CD4-positive, CD25-positive, alpha-beta regulatory T cell (primary cell): ENCODE results near the gene MN1. TPM values are rescaled to one million over a fixed set of nuclear protein-coding genes. Genes with fewer than 3 reads are reported as not detected.
A peak's percentile ranks its signal among the peaks of the same experiment; 100 is the strongest.

ENCODE experiments used
- ATAC-seq, 2 donors: fragments of 150-1000 bp; cut with Tn5 transposase; one replicate each; pipeline ENCODE4 v1.10.0; 2021; ENCODE audit warnings: low read depth in 2 of 2, moderate number of reproducible peaks in 2 of 2, moderate library complexity in 1 of 2
- DNase-seq, 3 donors: peaks; one replicate each; pipeline versions ENCODE4 v3.0.0 to v3.0.0-alpha.2; 2012 to 2022; ENCODE audit warnings: mixed read lengths in 1 of 3
- H3K27ac ChIP-seq: one replicate; pipeline ENCODE4 v1.7.0; 2013; ENCODE audit warnings: mild to moderate bottlenecking, low read length; ENCODE audit not compliant: insufficient read depth, poor library complexity, severe bottlenecking
- H3K27me3 ChIP-seq: one replicate; pipeline ENCODE4 v1.7.0; 2013; ENCODE audit warnings: low read length; ENCODE audit not compliant: control insufficient read depth, insufficient read depth
- H3K36me3 ChIP-seq: one replicate; pipeline ENCODE4 v1.7.0; 2013; ENCODE audit warnings: mild to moderate bottlenecking, low read length, moderate library complexity; ENCODE audit not compliant: control insufficient read depth, insufficient read depth
- H3K4me1 ChIP-seq: 2 replicates; pipeline ENCODE4 v1.7.0; 2013; ENCODE audit warnings: mild to moderate bottlenecking, low read length; ENCODE audit not compliant: insufficient read depth, control insufficient read depth, poor library complexity, severe bottlenecking
- H3K4me3 ChIP-seq: one replicate; pipeline ENCODE4 v1.7.0; 2013; ENCODE audit warnings: low read depth, mild to moderate bottlenecking, low read length, moderate library complexity
- H3K9me3 ChIP-seq, 2 experiments: 1 replicate in 1 of 2; 2 replicates in 1 of 2; pipeline ENCODE4 v1.7.0; 2013; ENCODE audit warnings: low read length in 2 of 2, mild to moderate bottlenecking in 1 of 2, moderate library complexity in 1 of 2; ENCODE audit not compliant: control insufficient read depth in 2 of 2
- H3K27ac Mint-ChIP-seq, 3 donors: one replicate each; pipeline ENCODE4 v1.8.0; 2020 to 2022; ENCODE audit warnings: mild to moderate bottlenecking in 3 of 3, mixed read lengths in 3 of 3, moderate library complexity in 2 of 3
- H3K27me3 Mint-ChIP-seq: one replicate; pipeline ENCODE4 v1.8.0; 2022; ENCODE audit warnings: mild to moderate bottlenecking, mixed read lengths
- H3K36me3 Mint-ChIP-seq: one replicate; pipeline ENCODE4 v1.8.0; 2020; ENCODE audit warnings: mixed read lengths
- H3K4me1 Mint-ChIP-seq, 4 donors: one replicate each; pipeline ENCODE4 v1.8.0; 2020 to 2022; ENCODE audit warnings: mixed read lengths in 4 of 4, mild to moderate bottlenecking in 1 of 4
- H3K4me3 Mint-ChIP-seq, 4 donors: one replicate each; pipeline ENCODE4 v1.8.0; 2020 to 2022; ENCODE audit warnings: mild to moderate bottlenecking in 4 of 4, mixed read lengths in 4 of 4, moderate library complexity in 3 of 4
- H3K9me3 Mint-ChIP-seq, 7 donors: one replicate each; pipeline ENCODE4 v1.8.0; 2020 to 2022; ENCODE audit warnings: mixed read lengths in 7 of 7, mild to moderate bottlenecking in 3 of 7, moderate library complexity in 2 of 7
- polyA plus RNA-seq, 4 donors: library from polyadenylated mRNA; unstranded; fragments of 300-500 nt; fragmentation: Illumina TruSeq; gene quantifications; one replicate each; pipeline ENCODE4 v1.2.3, GENCODE V29; 2021
- total RNA-seq: library from RNA; stranded (reverse); gene quantifications from one replicate; pipeline ENCODE4 v1.2.3, GENCODE V29; 2022

Gene MN1
- total and polyA plus RNA-seq, 5 donors from 2014 or later: 0.07 to 0.39 TPM; not detected in 3

GRCh38 chr22:27709919-27710675 lies 91.5 kb downstream of the MN1 start:
- peaks cover 0 to 6% (median 2%) of the 10 kb centered on the region in 7 donors for H3K9me3 Mint-ChIP-seq
- no peak for ATAC-seq
- H3K4me1 ChIP-seq: no peaks in the 10 kb centered on the region

GRCh38 chr22:27706489-27706888 lies 95.1 kb downstream of the MN1 start:
- DNase-seq (no peak), ATAC-seq (no peak)
- no peaks in the 10 kb centered on the region for H3K4me1 Mint-ChIP-seq
- Histone ChIP-seq H3K27ac (no peak overlapping the region), H3K9me3 (no peaks in the 10 kb centered on the region), H3K4me3 (no peak overlapping the region), H3K27me3 (peaks cover 4% of the 10 kb centered on the region), H3K36me3 (no peaks in the 10 kb centered on the region), H3K4me1 (no peaks in the 10 kb centered on the region)
- H3K27me3 Mint-ChIP-seq: no peaks in the 10 kb centered on the region
- no peak overlapping the region for H3K4me3 Mint-ChIP-seq
- no peaks in the 10 kb centered on the region for H3K36me3 Mint-ChIP-seq
- H3K9me3 Mint-ChIP-seq: peaks cover 0 to 6% (median 2%) of the 10 kb centered on the region in 7 donors
- H3K27ac Mint-ChIP-seq: peak overlapping the region in 1 of 3 donors; percentile 0

More at GRCh38 chr22:27709919-27710675, 91.5 kb downstream of the MN1 start:
- H3K36me3 ChIP-seq: no peaks in the 10 kb centered on the region
- Mint-ChIP-seq H3K27ac (no peak overlapping the region), H3K27me3 (peaks cover 4% of the 10 kb centered on the region), H3K4me3 (peak overlapping the region in 1 of 4 donors; percentile 0), H3K4me1 (no peaks in the 10 kb centered on the region), H3K36me3 (no peaks in the 10 kb centered on the region)
- DNase-seq: no peak
- no peak overlapping the region for H3K27ac ChIP-seq
- no peaks in the 10 kb centered on the region for H3K9me3 ChIP-seq
- no peak overlapping the region for H3K4me3 ChIP-seq
- H3K27me3 ChIP-seq: peaks cover 6% of the 10 kb centered on the region

- H3K9me3 ChIP-seq: no peaks in the 10 kb centered on the region
- ATAC-seq: no peak
- Mint-ChIP-seq H3K36me3 (no peaks in the 10 kb centered on the region), H3K4me3 (no peak overlapping the region), H3K27me3 (no peaks in the 10 kb centered on the region), H3K9me3 (peaks cover 0 to 5% (median 2%) of the 10 kb centered on the region in 7 donors), H3K4me1 (no peaks in the 10 kb centered on the region), H3K27ac (no peak overlapping the region)
- no peaks in the 10 kb centered on the region for H3K36me3 ChIP-seq
- H3K4me3 ChIP-seq: no peak overlapping the region
- H3K27me3 ChIP-seq: peaks cover 4% of the 10 kb centered on the region
- no peak overlapping the region for H3K27ac ChIP-seq
- no peaks in the 10 kb centered on the region for H3K4me1 ChIP-seq
- DNase-seq: no peak
Observed at GRCh38 chr22:27705408-27706080, 96.0 kb downstream of the MN1 start.

- Histone ChIP-seq H3K36me3 (no peaks in the 10 kb centered on the region), H3K4me1 (no peaks in the 10 kb centered on the region), H3K9me3 (no peaks in the 10 kb centered on the region), H3K4me3 (no peak overlapping the region), H3K27ac (no peak overlapping the region), H3K27me3 (peaks cover 2% of the 10 kb centered on the region)
- Mint-ChIP-seq H3K27ac (no peak overlapping the region), H3K36me3 (no peaks in the 10 kb centered on the region), H3K4me3 (no peak overlapping the region), H3K27me3 (peaks cover 3% of the 10 kb centered on the region), H3K9me3 (peaks cover 0 to 2% (median 2%) of the 10 kb centered on the region in 7 donors), H3K4me1 (no peaks in the 10 kb centered on the region)
- no peak for ATAC-seq
- DNase-seq: no peak
Observed at GRCh38 chr22:27704581-27704980, 97.0 kb downstream of the MN1 start.

GRCh38 chr22:27699383-27700019 lies 102.1 kb downstream of the MN1 start:
- Mint-ChIP-seq H3K36me3 (no peaks in the 10 kb centered on the region), H3K27me3 (peaks cover 10% of the 10 kb centered on the region), H3K4me3 (no peak overlapping the region), H3K27ac (no peak overlapping the region), H3K9me3 (peaks cover 0 to 10% (median 2%) of the 10 kb centered on the region in 7 donors), H3K4me1 (no peaks in the 10 kb centered on the region)
- no peak for ATAC-seq
- peaks cover 4 to 11% of the 10 kb centered on the region in 2 experiments for H3K9me3 ChIP-seq
- H3K27ac ChIP-seq: no peak overlapping the region
- no peak overlapping the region for H3K4me3 ChIP-seq
- H3K36me3 ChIP-seq: no peaks in the 10 kb centered on the region
- no peak for DNase-seq
- no peaks in the 10 kb centered on the region for H3K4me1 ChIP-seq
- H3K27me3 ChIP-seq: no peaks in the 10 kb centered on the region

- Mint-ChIP-seq H3K27me3 (peaks cover 10% of the 10 kb centered on the region), H3K4me3 (no peak overlapping the region), H3K27ac (no peak overlapping the region), H3K36me3 (no peaks in the 10 kb centered on the region), H3K4me1 (no peaks in the 10 kb centered on the region), H3K9me3 (peaks cover 0 to 10% (median 2%) of the 10 kb centered on the region in 7 donors)
- no peaks in the 10 kb centered on the region for H3K36me3 ChIP-seq
- H3K9me3 ChIP-seq: peaks cover 4 to 11% of the 10 kb centered on the region in 2 experiments
- no peak overlapping the region for H3K4me3 ChIP-seq
- DNase-seq (no peak), ATAC-seq (no peak)
- no peaks in the 10 kb centered on the region for H3K27me3 ChIP-seq
- no peak overlapping the region for H3K27ac ChIP-seq
- H3K4me1 ChIP-seq: no peaks in the 10 kb centered on the region
Observed at GRCh38 chr22:27698813-27699212, 102.7 kb downstream of the MN1 start.
